GM19099 (cell line): Measurements from ENCODE around the gene DDX19B.

Source experiments
- POLR2A ChIP-seq: IDR thresholded peaks from 3 replicates; pipeline ENCODE4 v1.6.1; 2011; ENCODE audit warnings: low read depth; ENCODE audit not compliant: insufficient read length; ENCODE audit errors: extremely low read depth

The DDX19B gene

DNA sequence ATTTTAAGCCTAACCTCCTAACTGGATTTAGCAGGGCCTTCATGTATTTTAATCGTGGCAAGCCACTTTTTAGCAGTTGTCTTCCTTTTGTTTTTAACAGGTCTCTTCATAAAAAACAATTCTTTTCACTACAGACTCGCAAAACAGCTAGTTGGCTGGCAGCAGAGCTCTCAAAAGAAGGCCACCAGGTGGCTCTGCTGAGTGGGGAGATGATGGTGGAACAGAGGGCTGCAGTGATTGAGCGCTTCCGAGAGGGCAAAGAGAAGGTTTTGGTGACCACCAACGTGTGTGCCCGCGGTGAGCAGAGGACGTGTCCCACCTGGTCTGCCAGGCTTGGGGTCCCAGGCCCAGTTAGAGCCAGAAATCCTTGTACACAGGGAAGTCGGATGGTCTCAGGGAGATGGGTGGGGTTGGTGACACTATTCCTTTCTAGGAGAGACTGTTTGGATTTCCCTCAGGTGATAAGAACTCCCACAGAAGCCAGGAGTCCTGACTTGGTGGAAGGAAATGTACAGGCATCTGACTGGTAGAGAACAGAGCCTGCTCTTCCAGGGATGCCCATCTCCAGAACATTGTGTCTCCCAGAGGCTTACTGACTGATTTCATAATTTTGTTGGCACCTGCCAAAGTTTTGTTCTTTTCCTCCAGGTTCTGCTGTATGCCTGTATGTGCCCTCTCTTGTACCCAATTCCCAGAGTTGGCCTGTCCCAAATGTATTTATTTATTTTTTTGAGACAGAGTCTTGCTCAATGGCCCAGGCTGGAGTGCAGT is 32.8 kb downstream of the DDX19B start:
- TF ChIP-seq POLR2A, result no peak

DNA sequence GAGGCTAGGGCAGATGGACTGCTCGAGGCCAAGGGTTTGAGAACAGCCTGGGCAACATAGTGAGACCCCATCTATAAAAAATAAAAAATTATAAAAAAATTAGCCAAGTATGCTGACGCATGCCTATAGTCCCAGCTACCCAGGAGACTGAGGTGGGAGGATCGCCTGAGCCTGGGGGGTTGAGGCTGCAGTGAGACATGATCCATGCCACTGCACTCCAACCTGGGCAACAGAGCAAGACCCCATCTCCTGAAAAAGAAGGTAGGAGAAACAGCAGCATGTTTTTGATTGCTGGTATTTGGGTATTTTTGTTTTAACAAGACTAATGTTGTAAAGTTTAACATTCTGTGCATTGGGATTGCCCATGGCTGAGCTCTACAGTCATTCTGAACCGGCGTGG is 38.8 kb downstream of the DDX19B start:
- no peak for TF ChIP-seq POLR2A

- TF ChIP-seq POLR2A, result no peak
Measured at GRCh38 chr16:70341600-70341999, 42.6 kb downstream of the DDX19B start.

- no peak for TF ChIP-seq POLR2A
Measured at GRCh38 chr16:70342016-70342415, 43.0 kb downstream of the DDX19B start.

DNA sequence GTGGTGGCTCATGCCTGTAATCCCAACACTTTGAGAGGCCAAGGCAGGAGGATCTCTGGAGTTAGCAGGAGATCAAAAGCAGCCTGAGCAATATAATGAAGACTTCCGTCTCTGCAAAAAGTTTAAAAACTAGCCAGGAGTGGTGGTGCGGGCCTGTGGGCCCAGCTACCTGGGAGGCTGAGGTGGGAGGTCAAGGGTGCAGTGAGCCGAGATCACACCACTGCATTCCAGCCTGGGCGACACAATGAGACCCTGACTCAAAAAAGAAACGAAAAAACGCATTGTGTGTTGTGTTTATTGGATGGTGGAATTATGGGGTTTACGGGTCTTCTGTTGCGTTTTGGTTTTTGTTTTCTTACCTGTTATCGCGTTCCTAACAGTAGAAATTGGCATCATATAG is 46.9 kb downstream of the DDX19B start:
- TF ChIP-seq POLR2A, result no peak

DNA sequence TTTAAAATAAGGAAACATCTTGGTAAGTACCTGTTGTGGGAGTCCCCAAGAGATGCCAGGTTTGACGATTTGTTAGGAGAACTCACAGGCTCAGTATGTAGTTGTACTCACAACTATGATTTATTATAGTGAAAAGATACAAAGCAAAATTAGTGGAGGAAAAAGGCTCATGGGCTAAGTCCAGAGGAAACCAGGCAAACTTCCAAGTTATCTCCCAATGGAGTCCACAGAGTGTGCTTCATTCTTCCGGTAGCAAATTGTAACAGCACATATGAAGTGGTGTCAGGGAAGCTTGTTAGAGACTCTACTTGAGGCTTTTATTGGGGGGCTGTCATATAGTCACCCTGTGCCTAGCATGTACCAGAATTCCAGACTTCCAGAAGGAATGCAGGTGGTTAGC is 50.0 kb downstream of the DDX19B start:
- no peak for TF ChIP-seq POLR2A

- no peak for TF ChIP-seq POLR2A
Measured at GRCh38 chr16:70349783-70350182, 50.8 kb downstream of the DDX19B start.

- TF ChIP-seq POLR2A, result no peak
Measured at GRCh38 chr16:70359552-70359951, 60.6 kb downstream of the DDX19B start.

- no peak for TF ChIP-seq POLR2A
Measured at GRCh38 chr16:70364399-70364798, 65.4 kb downstream of the DDX19B start.

GRCh38 chr16:70370924-70371323 is 71.9 kb downstream of the DDX19B start:
- no peak for TF ChIP-seq POLR2A

DNA sequence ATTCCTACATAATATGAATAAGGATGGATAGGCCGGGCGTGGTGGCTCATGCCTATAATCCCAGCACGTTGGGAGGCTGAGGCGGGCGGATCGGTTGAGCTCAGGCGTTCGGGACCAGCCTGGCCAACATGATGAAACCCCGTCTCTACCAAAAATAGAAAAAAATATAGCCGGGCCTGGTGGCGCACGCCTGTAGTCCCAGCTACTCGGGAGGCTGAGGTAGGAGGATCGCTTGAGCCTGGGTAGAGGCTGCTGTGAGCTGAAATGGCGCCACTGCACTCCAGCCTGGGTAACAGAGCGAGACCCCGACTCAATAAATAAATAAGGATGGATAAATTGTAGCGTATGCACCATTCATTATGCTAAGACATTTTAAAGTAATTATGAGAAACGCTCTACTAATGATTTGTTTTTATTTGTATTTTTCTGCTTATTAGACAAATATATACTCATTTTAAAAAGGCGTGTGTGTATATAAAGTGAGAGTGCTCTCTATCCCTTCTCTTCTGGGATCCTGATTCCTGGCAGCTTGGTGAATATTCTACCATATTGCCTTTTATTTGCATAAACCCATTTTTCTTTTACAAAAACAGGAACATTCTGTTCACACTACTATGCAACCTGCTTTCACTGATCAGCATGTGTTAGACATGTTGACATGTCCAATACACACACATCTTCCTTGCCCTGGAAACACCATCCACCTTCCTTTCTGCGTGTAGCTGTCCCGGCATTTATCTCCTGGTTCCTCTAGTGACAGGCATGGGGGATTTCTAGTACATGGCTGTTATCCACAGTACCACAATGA is 74.1 kb downstream of the DDX19B start:
- no peak for TF ChIP-seq POLR2A

- TF ChIP-seq POLR2A, result no peak
Measured at GRCh38 chr16:70374213-70374612, 75.2 kb downstream of the DDX19B start.

- TF ChIP-seq POLR2A, result no peak
Measured at GRCh38 chr16:70375636-70376611, 76.9 kb downstream of the DDX19B start.

DNA sequence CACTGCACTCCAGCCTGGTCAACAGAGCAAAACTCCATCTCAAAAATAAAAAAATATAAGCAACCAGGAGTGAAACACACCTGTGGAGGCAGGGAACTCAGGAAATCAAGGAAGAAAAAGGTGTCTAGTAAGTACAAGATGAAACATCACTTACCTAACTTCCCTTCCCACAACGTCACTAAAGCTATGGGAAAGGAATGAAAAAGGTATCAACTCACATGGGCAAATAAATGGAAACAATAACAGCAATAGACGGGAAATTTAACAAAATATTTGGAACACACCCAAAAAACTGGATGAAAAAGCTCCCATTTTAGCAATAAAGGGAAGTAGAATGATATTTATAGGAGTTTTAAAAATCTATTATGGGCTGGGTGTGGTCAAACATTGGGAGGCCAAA is 78.8 kb downstream of the DDX19B start:
- no peak for TF ChIP-seq POLR2A
